GM13976 (cell line): ENCODE measurements around the gene ALDH16A1.

Experiments used
- DNase-seq: peaks from one replicate; pipeline ENCODE4 v3.0.0; 2012; ENCODE audit warnings: low spot score
- in situ Hi-C: fragments of 300-500 bp; cut with MboI; formaldehyde crosslinking; loops from one replicate; pipeline ENCODE4 v1.12.0; 2022; ENCODE audit warnings: low sequenced_read_pairs, mixed read lengths, inconsistent platforms; ENCODE audit not compliant: unreplicated experiment
- TF ChIP-seq, protein P1 (sequence below): IDR thresholded peaks from 2 replicates; pipeline ENCODE4 v1.5.1; 2012; ENCODE audit warnings: borderline replicate concordance, mild to moderate bottlenecking; ENCODE audit not compliant: insufficient read depth; ENCODE audit errors: extremely low read depth, missing control alignments, control extremely low read depth

Gene ALDH16A1

DNA sequence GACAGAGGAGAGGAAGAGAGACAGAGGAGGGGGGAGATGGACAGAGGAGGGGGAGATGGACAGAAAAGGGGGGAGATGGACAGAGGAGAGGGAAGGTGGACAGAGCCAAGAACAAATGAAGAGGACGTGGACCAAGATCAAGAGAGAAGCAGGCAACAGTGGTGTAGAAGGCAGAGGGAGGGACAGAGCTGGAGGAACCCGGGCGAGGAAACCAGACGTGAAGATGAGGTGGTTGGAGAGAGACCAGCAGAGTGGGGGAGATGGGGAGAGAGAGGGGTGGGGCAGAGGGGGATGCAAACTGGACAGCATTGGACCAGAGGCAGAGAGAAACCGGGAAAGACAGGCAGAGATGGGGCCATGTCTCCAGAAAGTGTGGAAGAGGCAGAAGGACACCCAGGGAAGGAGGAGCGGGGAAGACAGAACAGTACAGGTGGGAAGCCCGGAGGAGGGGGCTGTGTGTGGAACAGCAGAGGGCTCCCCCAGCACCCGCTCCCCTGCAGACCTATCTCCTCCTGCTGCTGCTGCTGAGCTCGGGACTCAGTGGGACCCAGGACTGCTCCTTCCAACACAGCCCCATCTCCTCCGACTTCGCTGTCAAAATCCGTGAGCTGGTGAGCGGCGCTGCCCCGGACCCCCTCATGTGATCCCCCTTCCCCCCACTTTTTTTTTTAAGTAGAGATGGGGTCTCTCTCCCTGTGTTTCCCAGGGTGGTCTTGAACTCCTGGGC, 22.3 kb downstream of the ALDH16A1 start:
- in situ Hi-C loops: no loop called here
- DNase-seq: peak; percentile 33
- TF ChIP-seq, protein P1, sequence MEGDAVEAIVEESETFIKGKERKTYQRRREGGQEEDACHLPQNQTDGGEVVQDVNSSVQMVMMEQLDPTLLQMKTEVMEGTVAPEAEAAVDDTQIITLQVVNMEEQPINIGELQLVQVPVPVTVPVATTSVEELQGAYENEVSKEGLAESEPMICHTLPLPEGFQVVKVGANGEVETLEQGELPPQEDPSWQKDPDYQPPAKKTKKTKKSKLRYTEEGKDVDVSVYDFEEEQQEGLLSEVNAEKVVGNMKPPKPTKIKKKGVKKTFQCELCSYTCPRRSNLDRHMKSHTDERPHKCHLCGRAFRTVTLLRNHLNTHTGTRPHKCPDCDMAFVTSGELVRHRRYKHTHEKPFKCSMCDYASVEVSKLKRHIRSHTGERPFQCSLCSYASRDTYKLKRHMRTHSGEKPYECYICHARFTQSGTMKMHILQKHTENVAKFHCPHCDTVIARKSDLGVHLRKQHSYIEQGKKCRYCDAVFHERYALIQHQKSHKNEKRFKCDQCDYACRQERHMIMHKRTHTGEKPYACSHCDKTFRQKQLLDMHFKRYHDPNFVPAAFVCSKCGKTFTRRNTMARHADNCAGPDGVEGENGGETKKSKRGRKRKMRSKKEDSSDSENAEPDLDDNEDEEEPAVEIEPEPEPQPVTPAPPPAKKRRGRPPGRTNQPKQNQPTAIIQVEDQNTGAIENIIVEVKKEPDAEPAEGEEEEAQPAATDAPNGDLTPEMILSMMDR: no peak

DNA sequence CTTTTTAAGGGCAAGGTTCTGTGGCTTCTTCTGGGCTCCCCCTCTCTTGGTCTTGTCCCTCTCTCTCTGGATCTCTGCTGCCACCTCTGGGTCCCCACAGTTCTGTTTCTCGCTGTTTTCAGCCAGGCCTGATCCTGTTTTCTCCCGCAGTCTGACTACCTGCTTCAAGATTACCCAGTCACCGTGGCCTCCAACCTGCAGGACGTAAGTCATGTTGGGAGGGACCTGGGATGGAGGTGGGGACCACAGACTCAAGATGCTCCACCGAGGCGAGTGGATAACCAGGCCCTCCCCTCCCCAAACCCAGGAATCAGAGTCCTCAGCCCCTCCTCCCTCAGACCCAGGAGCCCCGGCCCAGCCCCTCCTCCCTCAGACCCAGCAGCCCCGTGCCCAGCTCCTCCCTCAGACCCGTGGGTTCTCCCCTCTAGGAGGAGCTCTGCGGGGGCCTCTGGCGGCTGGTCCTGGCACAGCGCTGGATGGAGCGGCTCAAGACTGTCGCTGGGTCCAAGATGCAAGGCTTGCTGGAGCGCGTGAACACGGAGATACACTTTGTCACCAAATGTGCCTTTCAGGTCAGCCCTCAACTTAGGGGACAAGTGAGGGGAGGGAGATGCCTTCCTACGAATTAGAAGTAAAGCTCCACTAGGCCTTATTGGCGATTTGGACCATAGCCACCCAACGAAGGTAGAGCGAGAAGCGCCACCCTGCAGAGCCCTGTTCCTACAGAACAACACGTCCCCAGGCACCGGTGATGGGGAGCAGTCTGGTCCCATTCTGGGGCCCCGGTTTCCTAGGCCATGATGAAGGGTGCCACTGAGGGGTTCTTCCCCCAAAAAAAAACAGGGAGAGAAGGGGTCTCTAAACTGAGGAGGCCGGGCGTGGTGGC, 23.2 kb downstream of the ALDH16A1 start:
- in situ Hi-C loops: no loop called here
- DNase-seq: peak; percentile 54
- TF ChIP-seq, protein P1: peak; percentile 52

DNA sequence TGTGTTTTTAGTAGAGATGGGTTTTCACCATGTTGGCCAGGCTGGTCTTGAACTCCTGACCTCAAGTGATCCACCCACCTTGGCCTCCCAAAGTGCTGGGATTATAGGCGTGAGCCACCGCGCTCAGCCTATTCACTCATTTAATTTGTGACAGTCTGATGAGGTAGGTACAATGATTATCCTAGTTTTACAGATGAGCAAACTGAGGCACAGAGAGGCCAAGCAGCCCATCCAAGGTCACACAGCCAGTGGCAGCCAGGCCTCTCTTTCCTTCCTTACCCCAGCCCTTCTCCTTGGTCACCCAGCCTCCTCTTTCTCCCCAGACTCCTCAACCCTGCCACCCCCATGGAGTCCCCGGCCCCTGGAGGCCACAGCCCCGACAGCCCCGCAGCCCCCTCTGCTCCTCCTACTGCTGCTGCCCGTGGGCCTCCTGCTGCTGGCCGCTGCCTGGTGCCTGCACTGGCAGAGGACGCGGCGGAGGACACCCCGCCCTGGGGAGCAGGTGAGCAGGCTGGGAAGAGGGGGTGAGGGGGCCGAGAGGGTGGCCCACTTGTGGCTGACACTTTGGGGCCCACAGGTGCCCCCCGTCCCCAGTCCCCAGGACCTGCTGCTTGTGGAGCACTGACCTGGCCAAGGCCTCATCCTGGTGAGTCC, 27.1 kb downstream of the ALDH16A1 start:
- in situ Hi-C loops: no loop called here
- no peak for DNase-seq
- TF ChIP-seq, protein P1: no peak

DNA sequence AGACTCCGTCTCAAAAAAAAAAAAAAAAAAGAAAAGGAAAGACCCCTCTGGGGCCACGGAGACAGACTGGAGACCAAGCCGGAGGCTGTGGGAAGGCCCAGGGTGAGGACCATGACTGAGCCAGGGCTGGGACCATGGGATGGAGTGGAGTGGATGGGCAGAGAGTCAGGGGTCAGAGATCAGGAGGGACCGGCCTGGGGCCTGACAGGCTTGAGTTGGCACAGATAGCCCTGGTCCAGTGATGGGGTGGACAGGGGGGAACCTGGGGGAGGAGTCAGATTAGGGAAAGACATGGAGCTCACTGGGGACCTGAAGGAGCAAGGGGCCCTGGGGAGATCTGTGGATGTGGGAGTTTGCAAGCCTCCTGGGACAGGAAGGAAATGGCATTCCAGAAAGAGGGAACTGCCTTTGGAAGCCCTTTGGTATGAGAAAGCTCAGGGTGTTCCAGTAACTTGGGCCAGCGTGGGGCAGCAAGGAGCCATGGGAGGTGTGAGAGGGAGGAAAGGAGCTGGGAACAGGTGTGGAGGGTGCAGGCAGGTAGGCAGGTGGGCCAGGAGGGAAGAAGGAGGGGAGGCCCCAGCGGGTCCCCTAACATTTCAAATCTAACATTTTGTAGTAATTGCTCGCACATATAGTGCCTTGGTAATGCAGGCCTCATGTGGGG, 28.1 kb downstream of the ALDH16A1 start:
- in situ Hi-C loops: no loop called here
- no peak for DNase-seq
- TF ChIP-seq, protein P1: no peak

DNA sequence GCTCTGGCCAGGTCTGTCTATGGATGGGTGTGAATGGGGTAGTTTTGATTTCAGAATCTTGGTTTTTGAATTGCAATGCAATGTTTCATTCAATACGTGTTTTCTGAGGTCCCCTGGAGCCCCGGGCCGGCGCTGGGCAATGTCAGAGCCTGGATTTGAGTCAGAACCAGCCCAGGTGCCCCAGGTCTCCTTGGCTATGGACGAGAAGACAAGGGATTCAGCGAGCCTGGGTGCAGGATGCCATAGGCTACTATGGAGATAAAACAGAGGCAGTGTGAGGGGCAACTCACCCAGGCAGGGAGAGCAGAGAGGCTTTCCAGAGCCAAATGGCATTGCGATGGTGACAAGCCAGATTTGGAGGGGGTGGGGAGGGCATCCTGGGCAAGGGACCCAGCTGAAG, 33.2 kb downstream of the ALDH16A1 start:
- in situ Hi-C loops: no loop called here
- DNase-seq: no peak
- TF ChIP-seq, protein P1: no peak

DNA sequence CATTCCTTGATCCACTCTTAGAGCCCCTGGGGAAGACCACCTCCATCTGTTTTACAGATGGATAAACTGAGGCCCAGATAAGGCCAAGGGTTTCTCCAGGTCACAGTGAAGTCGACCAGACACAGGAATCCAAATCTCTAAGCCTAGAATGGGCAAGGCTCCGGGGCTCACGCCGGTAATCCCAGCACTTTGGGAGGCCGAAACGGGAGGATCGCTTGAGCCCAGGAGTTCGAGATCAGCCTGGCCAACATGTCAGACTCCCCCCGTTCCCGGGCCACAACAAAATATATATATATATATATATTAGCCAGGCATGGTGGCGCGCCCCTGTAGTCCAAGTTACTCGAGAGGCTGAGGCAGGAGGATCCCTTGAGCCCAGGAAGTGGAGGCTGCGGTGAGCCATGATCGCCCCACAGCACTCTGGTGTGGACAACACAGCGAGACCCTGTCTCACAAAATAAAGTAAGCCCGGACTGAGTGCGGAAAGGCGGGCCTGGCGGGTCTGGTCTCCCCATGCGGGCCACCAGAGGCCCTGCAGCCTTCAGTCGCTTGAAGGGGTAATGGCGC, 33.8 kb downstream of the ALDH16A1 start:
- in situ Hi-C loops: no loop called here
- no peak for DNase-seq
- TF ChIP-seq, protein P1: no peak
